HFF-Myc (cell line): ENCODE measurements around the gene ZFP92.

Experiments
- DNase-seq: peaks from one replicate; pipeline ENCODE4 v3.0.0-alpha.2; 2011; ENCODE audit warnings: low read depth; ENCODE audit errors: extremely low read depth
- H3K4me3 ChIP-seq: replicated peaks from 2 replicates; pipeline ENCODE4 v1.5.1; 2011; ENCODE audit warnings: low read depth, mild to moderate bottlenecking, control low read depth, low read length
- TF ChIP-seq, protein P1 (sequence below): IDR thresholded peaks from 2 replicates; pipeline ENCODE4 v1.5.1; 2012; ENCODE audit warnings: mild to moderate bottlenecking, low read depth, low read length, control low read depth; ENCODE audit errors: missing control alignments

ZFP92 gene

DNA sequence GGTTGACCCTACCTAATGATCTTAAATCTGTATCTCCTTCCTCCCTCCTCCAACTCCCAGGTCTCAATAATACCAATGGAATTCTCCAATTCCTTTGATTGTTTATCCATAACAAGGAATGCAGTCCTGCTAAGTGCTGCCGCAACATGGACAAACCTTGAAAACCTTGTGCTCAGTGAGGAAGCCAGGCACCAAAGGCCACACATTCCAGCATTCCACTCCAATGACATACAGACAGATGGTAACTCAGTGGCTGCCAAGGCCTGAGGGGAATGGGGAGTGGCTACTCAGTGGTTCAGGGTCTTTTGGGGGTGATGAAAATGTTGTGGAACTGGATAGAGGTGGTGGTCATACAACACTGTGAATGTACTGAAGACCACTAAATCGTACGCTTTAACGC, 48.7 kb downstream of the ZFP92 start:
- H3K4me3 ChIP-seq, result no peak overlapping the region
- TF ChIP-seq, protein P1, sequence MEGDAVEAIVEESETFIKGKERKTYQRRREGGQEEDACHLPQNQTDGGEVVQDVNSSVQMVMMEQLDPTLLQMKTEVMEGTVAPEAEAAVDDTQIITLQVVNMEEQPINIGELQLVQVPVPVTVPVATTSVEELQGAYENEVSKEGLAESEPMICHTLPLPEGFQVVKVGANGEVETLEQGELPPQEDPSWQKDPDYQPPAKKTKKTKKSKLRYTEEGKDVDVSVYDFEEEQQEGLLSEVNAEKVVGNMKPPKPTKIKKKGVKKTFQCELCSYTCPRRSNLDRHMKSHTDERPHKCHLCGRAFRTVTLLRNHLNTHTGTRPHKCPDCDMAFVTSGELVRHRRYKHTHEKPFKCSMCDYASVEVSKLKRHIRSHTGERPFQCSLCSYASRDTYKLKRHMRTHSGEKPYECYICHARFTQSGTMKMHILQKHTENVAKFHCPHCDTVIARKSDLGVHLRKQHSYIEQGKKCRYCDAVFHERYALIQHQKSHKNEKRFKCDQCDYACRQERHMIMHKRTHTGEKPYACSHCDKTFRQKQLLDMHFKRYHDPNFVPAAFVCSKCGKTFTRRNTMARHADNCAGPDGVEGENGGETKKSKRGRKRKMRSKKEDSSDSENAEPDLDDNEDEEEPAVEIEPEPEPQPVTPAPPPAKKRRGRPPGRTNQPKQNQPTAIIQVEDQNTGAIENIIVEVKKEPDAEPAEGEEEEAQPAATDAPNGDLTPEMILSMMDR, result no peak
- no peak for DNase-seq

DNA sequence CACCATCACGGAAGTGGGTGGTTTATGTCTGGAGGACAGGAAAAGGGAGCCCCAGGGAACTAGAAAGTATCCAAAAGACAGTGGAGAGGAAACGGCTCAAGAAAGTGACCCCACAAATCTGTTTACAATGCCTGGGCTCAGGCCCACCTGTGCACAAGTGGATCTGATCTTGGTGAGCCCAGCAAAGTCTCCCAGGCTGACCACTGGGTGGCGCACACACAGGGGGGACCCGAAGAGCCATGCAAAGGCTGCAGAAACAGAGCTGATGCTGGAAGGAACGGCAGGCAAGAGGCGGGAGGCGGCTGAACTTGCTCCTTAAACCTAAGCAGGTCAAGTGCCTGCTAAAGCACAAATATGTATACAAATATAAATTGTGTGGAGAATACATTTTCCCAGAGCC, 49.6 kb downstream of the ZFP92 start:
- TF ChIP-seq, protein P1, result peak; percentile 66
- H3K4me3 ChIP-seq, result no peak overlapping the region
- no peak for DNase-seq
